Esophagus muscularis mucosa (tissue), 3 donors: ENCODE data around the gene FHL2.

Source experiments
- POLR2A ChIP-seq: fragments of 450-650 bp; IDR thresholded peaks from one replicate; pipeline ENCODE4 v1.6.1; 2017; ENCODE audit warnings: antibody characterized with exemption, moderate library complexity, mild to moderate bottlenecking, low read depth
- POLR2AphosphoS5 ChIP-seq, 2 donors: sonication (generic); formaldehyde crosslinking; IDR thresholded peaks; one replicate each; pipeline ENCODE4 v1.6.1; 2017; ENCODE audit warnings: antibody characterized with exemption in 2 of 2
- TF ChIP-seq, protein P1 (sequence below), 3 experiments: fragments of 200-600 bp in 2 of 3; fragments of 450-650 bp in 1 of 3; sonication (generic) in 2 of 3; IDR thresholded peaks; one replicate each; pipeline ENCODE4 v1.5.1; 2017 to 2019; ENCODE audit warnings: antibody characterized with exemption in 3 of 3, mild to moderate bottlenecking in 2 of 3, moderate library complexity in 1 of 3

DNA sequence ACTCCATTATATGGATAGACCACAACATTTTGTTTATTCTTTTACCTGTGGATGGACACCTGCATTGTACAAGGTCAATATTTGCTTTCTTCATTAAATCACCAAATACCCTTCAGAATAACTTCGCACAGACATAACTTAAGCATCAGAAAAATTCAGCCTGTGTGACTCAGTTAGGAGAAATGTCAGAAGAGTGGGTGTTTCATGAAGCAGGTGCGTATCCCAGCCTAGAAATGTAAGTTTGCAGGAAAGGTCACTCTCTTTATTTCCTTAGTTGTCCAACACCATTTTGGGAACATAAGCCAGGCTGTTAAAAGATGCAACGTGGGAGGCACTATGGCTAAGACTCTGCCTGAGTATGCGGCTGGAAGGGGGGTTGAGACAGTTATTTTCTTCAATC, 48.6 kb upstream of the FHL2 start:
- TF ChIP-seq, protein P1, sequence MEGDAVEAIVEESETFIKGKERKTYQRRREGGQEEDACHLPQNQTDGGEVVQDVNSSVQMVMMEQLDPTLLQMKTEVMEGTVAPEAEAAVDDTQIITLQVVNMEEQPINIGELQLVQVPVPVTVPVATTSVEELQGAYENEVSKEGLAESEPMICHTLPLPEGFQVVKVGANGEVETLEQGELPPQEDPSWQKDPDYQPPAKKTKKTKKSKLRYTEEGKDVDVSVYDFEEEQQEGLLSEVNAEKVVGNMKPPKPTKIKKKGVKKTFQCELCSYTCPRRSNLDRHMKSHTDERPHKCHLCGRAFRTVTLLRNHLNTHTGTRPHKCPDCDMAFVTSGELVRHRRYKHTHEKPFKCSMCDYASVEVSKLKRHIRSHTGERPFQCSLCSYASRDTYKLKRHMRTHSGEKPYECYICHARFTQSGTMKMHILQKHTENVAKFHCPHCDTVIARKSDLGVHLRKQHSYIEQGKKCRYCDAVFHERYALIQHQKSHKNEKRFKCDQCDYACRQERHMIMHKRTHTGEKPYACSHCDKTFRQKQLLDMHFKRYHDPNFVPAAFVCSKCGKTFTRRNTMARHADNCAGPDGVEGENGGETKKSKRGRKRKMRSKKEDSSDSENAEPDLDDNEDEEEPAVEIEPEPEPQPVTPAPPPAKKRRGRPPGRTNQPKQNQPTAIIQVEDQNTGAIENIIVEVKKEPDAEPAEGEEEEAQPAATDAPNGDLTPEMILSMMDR (IDR thresholded peaks at IDR 0.05) = no peak
- TF ChIP-seq POLR2AphosphoS5 (IDR thresholded peaks at IDR 0.05) (no peak), POLR2A (no peak)
